SK-N-MC (cell line): Measurements from ENCODE around the gene PLPPR3.

ENCODE experiments used
- DNase-seq: peaks from one replicate; pipeline ENCODE4 v3.0.0-alpha.2; 2011; ENCODE audit warnings: low read depth, low spot score
- H3K27ac ChIP-seq: fragments of 200-600 bp; sonication (generic); 2 replicates; pipeline ENCODE4 v1.5.1; 2016; ENCODE audit warnings: mixed run types
- H3K36me3 ChIP-seq: fragments of 200-600 bp; sonication (generic); 2 replicates; pipeline ENCODE4 v1.6.1; 2017; ENCODE audit warnings: antibody characterized with exemption, low read length, mixed read lengths; ENCODE audit not compliant: insufficient read depth
- H3K4me3 ChIP-seq: fragments of 200-600 bp; sonication (generic); 2 replicates; pipeline ENCODE4 v1.5.1; 2016
- H3K9ac ChIP-seq: fragments of 200-600 bp; sonication (generic); 2 replicates; pipeline ENCODE4 v1.8.0; 2017; ENCODE audit warnings: mixed run types, mixed read lengths; ENCODE audit not compliant: insufficient read length
- H3K9me3 ChIP-seq: fragments of 200-600 bp; sonication (generic); 2 replicates; pipeline ENCODE4 v1.6.1; 2017; ENCODE audit warnings: low read depth, mild to moderate bottlenecking, antibody characterized with exemption, low read length, moderate library complexity, mixed read lengths
- EZH2 ChIP-seq: fragments of 200-600 bp; sonication (generic); IDR thresholded peaks from one replicate; pipeline ENCODE4 v1.6.1; 2017; ENCODE audit warnings: antibody characterized with exemption
- FOXP2 ChIP-seq: optimal IDR thresholded peaks from 2 replicates; pipeline ENCODE3; 2011; ENCODE audit warnings: mild to moderate bottlenecking, moderate library complexity; ENCODE audit not compliant: insufficient read depth; ENCODE audit errors: extremely low read length, control extremely low read depth
- POLR2AphosphoS5 ChIP-seq: IDR thresholded peaks from 2 replicates; pipeline ENCODE4 v1.6.1; 2012; ENCODE audit warnings: mild to moderate bottlenecking, low read depth, low read length, borderline replicate concordance

PLPPR3 gene

DNA sequence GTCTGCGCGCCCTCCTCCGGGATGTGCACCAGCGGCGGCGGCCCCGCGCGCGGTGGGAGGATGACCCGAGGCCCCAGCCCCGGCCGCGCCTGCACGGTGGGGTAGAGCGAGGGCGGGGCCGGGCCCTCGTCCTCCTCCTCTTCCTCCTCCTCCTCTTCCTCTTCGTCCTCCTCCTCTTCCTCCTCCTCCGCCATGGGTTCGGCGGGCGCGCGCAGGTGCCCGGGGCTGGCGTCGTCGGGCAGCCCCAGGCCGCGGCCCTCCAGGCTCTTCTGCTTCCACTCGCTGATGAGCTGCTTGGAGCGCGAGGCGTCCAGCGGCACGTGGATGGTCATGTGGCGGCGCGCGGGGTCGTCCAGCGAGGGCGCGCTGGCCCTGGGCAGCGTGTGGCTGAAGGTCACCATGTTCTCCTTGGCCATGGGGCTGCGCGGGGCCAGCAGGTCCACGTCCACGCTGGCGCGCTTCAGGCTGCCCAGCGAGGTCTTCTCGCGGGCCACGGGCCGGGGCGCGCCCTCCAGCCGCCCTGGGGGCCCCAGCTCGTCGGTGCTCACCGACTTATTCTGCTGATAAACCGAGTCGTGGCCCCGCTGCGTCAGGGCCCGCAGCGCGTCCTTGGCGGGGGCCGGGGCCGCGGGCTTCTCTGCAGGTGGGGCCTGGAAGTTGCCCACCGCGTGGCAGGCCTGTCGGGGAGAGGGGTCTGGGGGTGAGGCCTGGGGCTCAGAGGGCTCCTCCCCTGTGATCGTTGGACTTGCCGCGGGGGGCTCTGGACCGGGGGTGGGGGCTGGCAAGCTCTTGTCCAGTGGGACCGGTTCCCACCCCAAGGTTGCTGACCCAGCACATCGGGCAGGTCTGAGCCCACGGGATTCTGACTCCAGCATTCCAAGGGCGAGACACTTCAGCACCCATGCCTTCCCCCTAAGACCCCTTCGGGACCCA lies 8.3 kb downstream of the PLPPR3 start:
- no peak overlapping the region for H3K27ac ChIP-seq
- H3K4me3 ChIP-seq: no peak overlapping the region
- H3K9me3 ChIP-seq: no peaks in the 10 kb centered on the region
- DNase-seq: no peak
- peaks cover 56% of the 10 kb centered on the region for H3K36me3 ChIP-seq
- H3K9ac ChIP-seq: no peak overlapping the region
- TF ChIP-seq FOXP2 (no peak), POLR2AphosphoS5 (no peak; the same call in 1 of the 2 replicates), EZH2 (no peak)

DNA sequence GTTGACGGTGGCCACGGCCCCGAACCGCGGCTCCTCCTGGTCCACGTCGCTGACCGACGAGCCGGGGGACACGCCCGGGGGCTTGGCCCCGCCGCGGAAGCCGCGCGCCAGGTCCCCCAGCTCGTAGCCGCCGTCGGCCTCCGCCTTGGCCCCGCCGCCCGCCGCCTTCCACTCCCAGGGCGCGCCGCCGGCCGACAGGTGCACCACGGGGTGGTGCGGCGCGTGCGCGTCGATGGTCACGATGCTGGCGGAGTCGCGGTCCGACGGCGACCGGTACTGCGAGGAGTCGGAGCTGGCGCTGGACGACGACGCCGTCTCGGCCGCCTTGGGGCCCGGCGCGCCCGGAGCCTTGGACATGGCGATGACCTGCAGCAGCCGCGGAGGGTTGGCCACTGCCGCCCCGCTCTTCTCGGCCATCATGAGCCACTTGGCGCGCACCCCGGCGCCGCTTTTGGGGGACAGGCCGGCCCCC lies 9.0 kb downstream of the PLPPR3 start:
- no peak for TF ChIP-seq FOXP2
- no peak for TF ChIP-seq EZH2
- no peak; the same call in 1 of the 2 replicates for TF ChIP-seq POLR2AphosphoS5
- H3K9ac ChIP-seq: no peak overlapping the region
- no peak for DNase-seq
- no peak overlapping the region for H3K4me3 ChIP-seq
- peaks cover 63% of the 10 kb centered on the region for H3K36me3 ChIP-seq
- H3K9me3 ChIP-seq: no peaks in the 10 kb centered on the region
- no peak overlapping the region for H3K27ac ChIP-seq

DNA sequence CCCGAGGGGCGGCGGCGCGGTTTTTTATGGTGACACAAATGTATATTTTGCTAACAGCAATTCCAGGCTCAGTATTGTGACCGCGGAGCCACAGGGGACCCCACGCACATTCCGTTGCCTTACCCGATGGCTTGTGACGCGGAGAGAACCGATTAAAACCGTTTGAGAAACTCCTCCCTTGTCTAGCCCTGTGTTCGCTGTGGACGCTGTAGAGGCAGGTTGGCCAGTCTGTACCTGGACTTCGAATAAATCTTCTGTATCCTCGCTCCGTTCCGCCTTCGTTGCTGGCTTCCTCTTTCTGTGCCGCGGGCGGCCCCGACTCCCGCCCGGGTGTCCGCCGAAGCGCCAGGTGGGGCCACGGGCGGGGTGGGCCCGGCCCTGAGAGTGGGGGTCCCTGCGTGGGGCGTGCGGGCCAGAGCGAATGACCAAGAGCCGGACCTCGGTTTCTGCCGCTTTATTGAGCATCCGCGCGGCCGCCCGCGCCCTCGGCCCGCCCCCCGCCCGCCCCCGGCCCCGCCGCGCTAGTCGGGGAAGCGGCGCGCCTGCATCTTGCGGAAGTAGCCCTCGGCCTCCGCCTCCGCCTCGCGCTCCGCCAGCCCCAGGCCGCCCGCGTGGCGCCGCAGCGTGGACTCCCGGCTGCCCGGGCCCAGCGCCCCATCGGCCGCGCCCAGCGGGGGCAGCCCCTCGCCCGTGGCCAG lies 9.6 kb downstream of the PLPPR3 start:
- Histone ChIP-seq H3K4me3 (no peak overlapping the region), H3K36me3 (peaks cover 68% of the 10 kb centered on the region), H3K27ac (peak overlapping the region; percentile 66), H3K9ac (no peak overlapping the region), H3K9me3 (no peaks in the 10 kb centered on the region)
- DNase-seq: no peak
- TF ChIP-seq POLR2AphosphoS5: peak; percentile 52; the same call in 1 of the 2 replicates
- no peak for TF ChIP-seq FOXP2

DNA sequence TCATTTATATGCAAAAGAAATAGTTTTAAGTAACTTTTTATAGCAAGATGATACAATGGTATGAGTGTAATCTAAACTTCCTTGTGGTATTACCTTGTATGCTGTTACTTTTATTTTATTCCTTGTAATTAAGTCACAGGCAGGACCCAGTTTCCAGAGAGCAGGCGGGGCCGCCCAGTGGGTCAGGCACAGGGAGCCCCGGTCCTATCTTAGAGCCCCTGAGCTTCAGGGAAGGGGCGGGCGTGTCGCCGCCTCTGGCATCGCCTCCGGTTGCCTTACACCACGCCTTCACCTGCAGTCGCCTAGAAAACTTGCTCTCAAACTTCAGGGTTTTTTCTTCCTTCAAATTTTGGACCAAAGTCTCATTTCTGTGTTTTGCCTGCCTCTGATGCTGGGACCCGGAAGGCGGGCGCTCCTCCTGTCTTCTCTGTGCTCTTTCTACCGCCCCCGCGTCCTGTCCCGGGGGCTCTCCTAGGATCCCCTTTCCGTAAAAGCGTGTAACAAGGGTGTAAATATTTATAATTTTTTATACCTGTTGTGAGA lies 10.2 kb downstream of the PLPPR3 start:
- peaks cover 75% of the 10 kb centered on the region for H3K36me3 ChIP-seq

DNA sequence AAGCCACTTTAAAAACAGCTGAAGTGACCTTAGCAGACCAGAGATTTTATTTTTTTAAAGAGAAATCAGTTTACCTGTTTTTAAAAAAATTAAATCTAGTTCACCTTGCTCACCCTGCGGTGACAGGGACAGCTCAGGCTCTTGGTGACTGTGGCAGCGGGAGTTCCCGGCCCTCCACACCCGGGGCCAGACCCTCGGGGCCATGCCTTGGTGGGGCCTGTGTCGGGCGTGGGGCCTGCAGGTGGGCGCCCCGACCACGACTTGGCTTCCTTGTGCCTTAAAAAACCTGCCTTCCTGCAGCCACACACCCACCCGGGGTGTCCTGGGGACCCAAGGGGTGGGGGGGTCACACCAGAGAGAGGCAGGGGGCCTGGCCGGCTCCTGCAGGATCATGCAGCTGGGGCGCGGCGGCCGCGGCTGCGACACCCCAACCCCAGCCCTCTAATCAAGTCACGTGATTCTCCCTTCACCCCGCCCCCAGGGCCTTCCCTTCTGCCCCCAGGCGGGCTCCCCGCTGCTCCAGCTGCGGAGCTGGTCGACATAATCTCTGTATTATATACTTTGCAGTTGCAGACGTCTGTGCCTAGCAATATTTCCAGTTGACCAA lies 10.8 kb downstream of the PLPPR3 start:
- Histone ChIP-seq H3K9ac (no peak overlapping the region), H3K9me3 (no peaks in the 10 kb centered on the region), H3K4me3 (no peak overlapping the region), H3K27ac (peak overlapping the region; percentile 66), H3K36me3 (peaks cover 81% of the 10 kb centered on the region)
- DNase-seq: peak; percentile 32
- TF ChIP-seq POLR2AphosphoS5 (peak; percentile 58; the same call in 1 of the 2 replicates), FOXP2 (no peak), EZH2 (no peak)

More for the DNA sequence above, 10.2 kb downstream of the PLPPR3 start:
- H3K9me3 ChIP-seq: no peaks in the 10 kb centered on the region
- no peak for TF ChIP-seq EZH2
- TF ChIP-seq POLR2AphosphoS5: no peak
- TF ChIP-seq FOXP2: no peak
- no peak overlapping the region for H3K9ac ChIP-seq
- no peak overlapping the region for H3K4me3 ChIP-seq
- peak overlapping the region; percentile 66 for H3K27ac ChIP-seq
- no peak for DNase-seq

DNA sequence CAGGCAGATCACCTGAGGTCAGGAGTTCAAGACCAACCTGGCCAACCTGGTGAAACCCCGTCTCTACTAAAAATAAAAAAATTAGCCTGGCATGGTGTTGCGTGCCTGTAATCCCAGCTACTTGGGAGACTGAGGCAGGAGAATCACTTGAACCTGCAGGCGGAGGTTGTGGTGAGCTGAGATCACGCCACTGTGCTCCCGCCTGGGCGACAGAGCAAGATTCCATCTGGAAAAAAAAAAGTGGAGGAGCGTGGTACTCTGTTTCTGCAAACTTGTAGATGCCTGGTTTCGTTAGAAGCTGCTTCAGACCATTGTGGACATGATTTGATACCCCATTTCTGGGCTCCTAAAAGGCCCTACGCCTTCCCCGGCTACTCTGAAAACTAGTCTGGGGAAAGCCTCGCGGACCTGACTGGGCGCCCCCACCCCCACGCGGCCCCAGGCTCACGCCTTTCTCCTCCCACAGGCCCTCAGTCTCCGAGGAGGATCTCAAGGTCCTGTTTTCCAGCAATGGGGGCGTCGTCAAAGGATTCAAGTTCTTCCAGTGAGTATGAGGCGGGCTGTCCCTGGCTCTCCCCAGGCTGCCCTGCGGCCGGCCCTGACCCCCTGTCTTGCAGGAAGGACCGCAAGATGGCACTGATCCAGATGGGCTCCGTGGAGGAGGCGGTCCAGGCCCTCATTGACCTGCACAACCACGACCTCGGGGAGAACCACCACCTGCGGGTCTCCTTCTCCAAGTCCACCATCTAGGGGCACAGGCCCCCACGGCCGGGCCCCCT lies 11.5 kb downstream of the PLPPR3 start:
- peaks cover 88% of the 10 kb centered on the region for H3K36me3 ChIP-seq
- no peak for TF ChIP-seq FOXP2
- no peak for TF ChIP-seq POLR2AphosphoS5
- no peak for TF ChIP-seq EZH2
- H3K9ac ChIP-seq: no peak overlapping the region
- no peak for DNase-seq
- peak overlapping the region; percentile 66 for H3K27ac ChIP-seq
- H3K4me3 ChIP-seq: no peak overlapping the region
- no peaks in the 10 kb centered on the region for H3K9me3 ChIP-seq

DNA sequence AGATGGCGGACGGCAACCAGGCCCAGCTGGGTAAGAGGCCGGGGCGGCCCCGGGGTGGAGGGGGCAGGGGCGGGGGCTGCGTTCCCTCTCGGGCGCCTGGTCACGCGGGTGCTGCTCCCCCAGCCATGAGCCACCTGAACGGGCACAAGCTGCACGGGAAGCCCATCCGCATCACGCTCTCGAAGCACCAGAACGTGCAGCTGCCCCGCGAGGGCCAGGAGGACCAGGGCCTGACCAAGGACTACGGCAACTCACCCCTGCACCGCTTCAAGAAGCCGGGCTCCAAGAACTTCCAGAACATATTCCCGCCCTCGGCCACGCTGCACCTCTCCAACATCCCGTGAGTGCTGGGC lies 13.4 kb downstream of the PLPPR3 start:
- Histone ChIP-seq H3K9me3 (no peaks in the 10 kb centered on the region), H3K9ac (no peak overlapping the region), H3K4me3 (no peak overlapping the region), H3K36me3 (peaks cover 90% of the 10 kb centered on the region), H3K27ac (no peak overlapping the region)
- TF ChIP-seq EZH2 (no peak), POLR2AphosphoS5 (no peak), FOXP2 (no peak)
- DNase-seq: no peak
